Mucosa of descending colon (tissue), 3 donors: Measurements from ENCODE around the gene PAMR1. TPM values are rescaled to one million over a fixed set of nuclear protein-coding genes. Genes with fewer than 3 reads are reported as not detected.
"Not testable (repeated sequence)": the region's sequence is repeated elsewhere in the genome, so short reads cannot be mapped to it uniquely, and the experiment has no call there.

ENCODE experiments used
- ATAC-seq: fragments of 200-7000 bp; cut with Tn5 transposase; one replicate; pipeline ENCODE4 v1.9.1; 2020; ENCODE audit warnings: mild to moderate bottlenecking, moderate library complexity
- DNase-seq, 3 donors: peaks; one replicate each; pipeline ENCODE4 v3.0.0-alpha.2; 2020
- H3K36me3 ChIP-seq: fragments of 200-600 bp; one replicate; pipeline ENCODE4 v1.8.0; 2021; ENCODE audit warnings: low read depth, mild to moderate bottlenecking
- H3K4me1 ChIP-seq: fragments of 200-600 bp; one replicate; pipeline ENCODE4 v1.8.0; 2021; ENCODE audit warnings: low read depth, mild to moderate bottlenecking
- H3K4me3 ChIP-seq: fragments of 200-600 bp; one replicate; pipeline ENCODE4 v1.8.0; 2021; ENCODE audit warnings: mild to moderate bottlenecking
- H3K9me3 ChIP-seq: fragments of 200-600 bp; one replicate; pipeline ENCODE4 v1.8.0; 2021; ENCODE audit warnings: mild to moderate bottlenecking
- CTCF ChIP-seq: fragments of 200-600 bp; IDR thresholded peaks from one replicate; pipeline ENCODE4 v1.8.0; 2022; ENCODE audit warnings: antibody characterized with exemption, mild to moderate bottlenecking
- intact Hi-C, 2 donors: fragments of 100-400 bp; cut with DNase I in 1 of 2; cut with micrococcal nuclease in 1 of 2; formaldehyde crosslinking; loops; one replicate each; pipeline versions ENCODE4 v1.11.0 to v1.11.1; 2022; cut with DNase I, micrococcal nuclease
- total RNA-seq, 3 donors: library from RNA; stranded (reverse); fragmentation: NEBNext Ultra II Directional in 2 of 3; extraction: Animal tissue kit (Norgen Biotek cat#: 25700) in 2 of 3; gene quantifications; one replicate each; pipeline versions ENCODE4 v1.2.1 to v1.2.4, GENCODE V29; 2021 to 2023
- donor health status: DM: no; HTN: no; CAD: no; lungs with moderate emphysema.
- donor health status: DM: no; HTN: no; CAD: no.
- donor health status: DM: no; HTN: yes; CAD: no.

The PAMR1 gene
- total RNA-seq, 3 donors from 2014 or later, result 1.7 to 17.4 (median 2.3) TPM

DNA sequence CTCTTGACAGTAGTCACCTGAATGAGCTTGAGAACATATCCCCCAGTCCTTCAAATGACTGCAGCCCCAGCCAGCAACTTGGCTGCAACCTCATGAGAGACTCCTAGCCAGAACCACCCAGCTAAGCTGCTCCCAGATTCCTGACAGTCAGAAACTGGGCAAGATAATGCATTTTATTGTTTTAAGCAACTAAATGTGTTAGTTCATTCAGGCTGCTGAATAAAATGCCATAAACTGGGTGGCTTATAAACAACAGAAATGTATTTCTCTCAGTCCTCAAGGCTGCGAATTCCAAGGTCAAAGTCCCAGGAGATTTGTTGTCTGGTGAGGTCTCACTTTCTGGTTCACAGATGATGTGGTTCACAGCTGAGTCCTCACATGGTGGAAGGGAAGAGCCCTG is 5.8 kb upstream of the PAMR1 start:
- Histone ChIP-seq H3K9me3 (no peaks in the 10 kb centered on the region), H3K4me3 (no peak overlapping the region), H3K4me1 (no peaks in the 10 kb centered on the region), H3K36me3 (no peaks in the 10 kb centered on the region)
- no peak for TF ChIP-seq CTCF
- ATAC-seq (no peak), DNase-seq (no peak)
- intact Hi-C loops, result no loop called here

- no peak overlapping the region for H3K4me3 ChIP-seq
- intact Hi-C loops, result no loop called here
- H3K36me3 ChIP-seq, result no peaks in the 10 kb centered on the region
- DNase-seq (no peak), ATAC-seq (no peak)
- no peaks in the 10 kb centered on the region for H3K9me3 ChIP-seq
- H3K4me1 ChIP-seq, result no peaks in the 10 kb centered on the region
- TF ChIP-seq CTCF, result no peak
Measured at GRCh38 chr11:35529971-35530495, 4.6 kb upstream of the PAMR1 start.

- intact Hi-C loops, result no loop called here
- ATAC-seq, result no peak
- TF ChIP-seq CTCF, result no peak
Measured at GRCh38 chr11:35526370-35526792, 965 bp upstream of the PAMR1 start.

DNA sequence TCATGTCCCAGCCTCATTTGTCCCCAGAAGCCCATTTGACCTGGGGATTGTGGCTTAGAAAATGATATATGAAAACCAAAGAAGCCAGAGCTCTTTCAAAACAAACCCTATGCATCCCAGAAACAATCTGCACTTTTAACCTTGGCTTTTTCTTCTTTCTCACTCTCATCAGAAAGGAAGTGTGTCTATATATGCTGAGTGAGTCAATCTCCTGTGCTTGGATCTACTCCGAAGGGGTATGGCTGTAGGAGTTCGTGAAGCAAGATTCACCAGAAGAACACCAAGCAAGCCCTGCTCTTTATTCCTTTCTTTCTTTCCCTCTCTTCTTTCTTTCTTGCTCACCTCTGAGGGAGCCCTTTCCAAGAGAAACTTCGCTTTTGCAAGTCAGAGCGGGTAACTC is 636 bp downstream of the PAMR1 start:
- no peaks in the 10 kb centered on the region for H3K36me3 ChIP-seq
- TF ChIP-seq CTCF, result no peak
- H3K9me3 ChIP-seq, result no peaks in the 10 kb centered on the region
- ATAC-seq, result no peak
- no peak overlapping the region for H3K4me3 ChIP-seq
- H3K4me1 ChIP-seq, result no peaks in the 10 kb centered on the region
- DNase-seq, result no peak
- intact Hi-C loops, result no loop called here

More at GRCh38 chr11:35526370-35526792, 965 bp upstream of the PAMR1 start:
- H3K36me3 ChIP-seq, result no peaks in the 10 kb centered on the region
- no peaks in the 10 kb centered on the region for H3K9me3 ChIP-seq
- no peak for DNase-seq
- H3K4me3 ChIP-seq, result no peak overlapping the region
- no peaks in the 10 kb centered on the region for H3K4me1 ChIP-seq

DNA sequence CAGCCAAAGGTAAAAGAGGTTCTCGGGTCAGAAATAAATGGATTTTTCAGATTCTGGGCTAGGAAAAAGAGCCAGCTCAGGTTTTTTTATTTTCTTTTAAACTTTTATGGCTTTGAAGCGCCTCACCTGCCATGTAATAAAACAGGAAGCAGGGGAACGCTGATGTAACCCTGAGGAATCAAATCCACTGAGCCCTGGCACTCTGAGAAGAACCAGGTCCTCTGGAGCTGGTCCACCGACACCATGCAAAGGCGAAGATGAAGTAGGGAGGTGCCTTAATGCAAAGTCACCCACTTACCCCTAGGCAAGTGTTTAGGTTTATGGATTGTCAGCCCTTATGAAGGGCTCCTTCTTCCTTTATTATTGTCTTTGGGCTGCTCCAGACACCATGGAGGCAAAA is 1.6 kb downstream of the PAMR1 start:
- intact Hi-C loops, result no loop called here
- Histone ChIP-seq H3K36me3 (no peaks in the 10 kb centered on the region), H3K4me1 (no peaks in the 10 kb centered on the region), H3K9me3 (no peaks in the 10 kb centered on the region), H3K4me3 (no peak overlapping the region)
- DNase-seq, result no peak
- no peak for TF ChIP-seq CTCF
- no peak for ATAC-seq

DNA sequence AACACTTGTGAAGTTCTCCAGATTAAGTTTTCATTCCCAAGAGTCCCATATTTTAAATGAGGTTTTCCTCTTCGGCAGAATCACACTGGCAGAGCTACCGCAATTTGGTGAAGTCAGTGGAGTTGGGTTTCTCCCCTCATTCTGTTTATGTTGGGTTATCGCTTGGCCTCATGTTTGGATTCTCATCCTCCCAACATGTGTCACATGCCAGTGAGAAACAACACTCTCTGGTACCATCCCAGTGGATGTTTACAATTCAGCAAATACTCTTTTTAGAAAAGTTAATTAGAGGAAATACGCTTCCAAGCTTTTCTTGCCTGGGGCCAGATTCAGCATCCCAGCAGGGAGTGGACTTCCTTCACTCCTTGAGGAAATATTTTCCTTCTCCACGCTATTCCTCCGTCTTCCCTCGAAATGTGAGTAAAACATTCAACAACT is 2.1 kb downstream of the PAMR1 start:
- DNase-seq, result no peak
- no peak for ATAC-seq
- intact Hi-C loops, result no loop called here
- Histone ChIP-seq H3K4me3 (no peak overlapping the region), H3K36me3 (no peaks in the 10 kb centered on the region), H3K9me3 (no peaks in the 10 kb centered on the region), H3K4me1 (no peaks in the 10 kb centered on the region)
- no peak for TF ChIP-seq CTCF

DNA sequence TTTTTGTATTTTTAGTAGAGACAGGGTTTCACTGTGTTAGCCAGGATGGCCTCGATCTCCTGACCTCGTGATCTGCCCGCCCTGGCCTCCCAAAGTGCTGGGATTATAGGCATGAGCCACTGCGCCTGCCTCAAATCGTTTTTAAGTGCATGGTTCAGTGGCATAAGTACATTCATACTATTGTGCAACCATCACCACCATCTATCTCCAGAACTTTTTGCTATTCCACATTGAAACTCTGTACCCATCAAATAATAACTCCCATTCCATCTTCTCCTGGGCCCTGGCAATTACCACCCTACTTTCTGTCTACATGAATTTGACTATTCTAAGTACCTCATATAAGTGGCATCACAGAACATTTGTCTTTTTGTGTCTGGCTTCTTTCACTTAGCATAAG is 3.3 kb downstream of the PAMR1 start:
- H3K4me3 ChIP-seq, H3K9me3 ChIP-seq, ATAC-seq, H3K4me1 ChIP-seq, DNase-seq, H3K36me3 ChIP-seq, intact Hi-C loops: not testable (repeated sequence)
